HFFc6 (cell line): ENCODE data around the gene YJU2. TPM values are rescaled to one million over a fixed set of nuclear protein-coding genes. Genes with fewer than 3 reads are reported as not detected.

Experiments
- DNase-seq: peaks from one replicate; pipeline ENCODE4 v3.0.0-alpha.2; 2018
- H3K27ac Mint-ChIP-seq: 2 replicates; pipeline ENCODE4 v1.8.0; 2020; ENCODE audit warnings: mild to moderate bottlenecking, mixed read lengths
- H3K27me3 Mint-ChIP-seq: 2 replicates; pipeline ENCODE4 v1.8.0; 2021; ENCODE audit warnings: mild to moderate bottlenecking, moderate library complexity, mixed read lengths; ENCODE audit not compliant: insufficient read depth
- H3K36me3 Mint-ChIP-seq: 2 replicates; pipeline ENCODE4 v1.8.0; 2021; ENCODE audit warnings: low read depth, mixed read lengths
- H3K4me1 Mint-ChIP-seq: 2 replicates; pipeline ENCODE4 v1.8.0; 2020; ENCODE audit warnings: low read depth, mixed read lengths
- H3K4me3 Mint-ChIP-seq: 2 replicates; pipeline ENCODE4 v1.8.0; 2020; ENCODE audit warnings: mild to moderate bottlenecking, moderate library complexity, mixed read lengths
- H3K9me3 Mint-ChIP-seq: 2 replicates; pipeline ENCODE4 v1.8.0; 2020; ENCODE audit warnings: mild to moderate bottlenecking, mixed read lengths
- total RNA-seq, 6 experiments: library from RNA; stranded (reverse); fragmentation: NEBNext Ultra II Directional; extraction: Animal tissue kit (Norgen Biotek cat#: 25700); gene quantifications; 2 replicates in 1 of 6; 3 replicates in 5 of 6; pipeline ENCODE4 v1.2.3, GENCODE V29; 2021
- TF ChIP-seq, protein P1 (sequence below): fragments of 200-600 bp; sonication (generic); IDR thresholded peaks from 2 replicates; pipeline ENCODE4 v1.5.0; 2021; ENCODE audit warnings: antibody characterized with exemption, mild to moderate bottlenecking

The YJU2 gene
- total RNA-seq, 6 experiments from 2014 or later, result 12.0 to 17.7 (median 16.1) TPM

DNA sequence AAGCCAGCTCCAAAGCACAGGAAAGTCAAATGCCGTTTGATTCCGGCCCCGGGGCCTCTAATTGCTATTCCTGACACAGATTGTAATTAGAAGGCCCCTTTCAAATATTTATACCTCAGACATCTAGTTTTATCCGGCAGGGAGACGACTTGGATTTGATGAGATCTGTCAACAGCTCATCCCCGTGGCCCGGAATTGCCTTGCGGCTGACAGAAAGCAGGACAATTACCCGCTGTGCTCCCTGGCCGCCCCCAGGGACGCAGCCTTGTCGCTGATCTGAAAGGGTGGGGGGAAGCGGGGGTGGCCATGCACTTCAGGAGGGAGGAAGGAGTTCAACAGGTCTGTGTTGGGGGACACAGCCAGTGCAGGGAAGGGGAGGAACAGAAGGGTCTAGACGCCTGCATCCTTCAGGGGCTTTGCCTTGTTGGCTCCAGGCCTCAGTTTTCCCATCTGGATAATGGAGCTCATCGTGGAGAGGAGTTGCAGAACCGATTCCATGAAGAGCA is 30.4 kb downstream of the YJU2 start:
- no peaks in the 10 kb centered on the region for H3K9me3 Mint-ChIP-seq
- no peak overlapping the region for H3K4me3 Mint-ChIP-seq
- no peak for DNase-seq
- peaks cover 33% of the 10 kb centered on the region for H3K27me3 Mint-ChIP-seq
- no peaks in the 10 kb centered on the region for H3K4me1 Mint-ChIP-seq
- TF ChIP-seq, protein P1, sequence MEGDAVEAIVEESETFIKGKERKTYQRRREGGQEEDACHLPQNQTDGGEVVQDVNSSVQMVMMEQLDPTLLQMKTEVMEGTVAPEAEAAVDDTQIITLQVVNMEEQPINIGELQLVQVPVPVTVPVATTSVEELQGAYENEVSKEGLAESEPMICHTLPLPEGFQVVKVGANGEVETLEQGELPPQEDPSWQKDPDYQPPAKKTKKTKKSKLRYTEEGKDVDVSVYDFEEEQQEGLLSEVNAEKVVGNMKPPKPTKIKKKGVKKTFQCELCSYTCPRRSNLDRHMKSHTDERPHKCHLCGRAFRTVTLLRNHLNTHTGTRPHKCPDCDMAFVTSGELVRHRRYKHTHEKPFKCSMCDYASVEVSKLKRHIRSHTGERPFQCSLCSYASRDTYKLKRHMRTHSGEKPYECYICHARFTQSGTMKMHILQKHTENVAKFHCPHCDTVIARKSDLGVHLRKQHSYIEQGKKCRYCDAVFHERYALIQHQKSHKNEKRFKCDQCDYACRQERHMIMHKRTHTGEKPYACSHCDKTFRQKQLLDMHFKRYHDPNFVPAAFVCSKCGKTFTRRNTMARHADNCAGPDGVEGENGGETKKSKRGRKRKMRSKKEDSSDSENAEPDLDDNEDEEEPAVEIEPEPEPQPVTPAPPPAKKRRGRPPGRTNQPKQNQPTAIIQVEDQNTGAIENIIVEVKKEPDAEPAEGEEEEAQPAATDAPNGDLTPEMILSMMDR, result no peak
- no peaks in the 10 kb centered on the region for H3K36me3 Mint-ChIP-seq
- no peak overlapping the region for H3K27ac Mint-ChIP-seq

DNA sequence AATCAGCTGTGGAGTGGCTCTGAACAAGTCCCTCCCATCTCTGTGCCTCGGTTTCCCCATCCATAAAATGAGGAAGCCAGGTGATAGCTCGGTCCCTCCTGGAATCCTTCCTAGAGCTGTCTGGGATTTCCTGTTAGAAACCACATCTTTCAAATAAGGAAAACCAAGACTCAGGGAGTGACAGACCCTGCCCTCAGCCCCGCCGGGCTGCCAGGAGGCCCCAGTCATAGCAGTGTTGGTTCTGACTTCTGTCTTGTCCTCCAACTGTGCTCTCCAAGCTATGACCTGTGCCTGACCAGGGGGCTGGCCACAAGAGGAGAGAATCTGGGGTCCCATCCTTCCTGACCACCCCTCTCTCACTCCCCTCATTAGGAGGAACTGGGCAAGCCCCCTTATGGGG is 31.1 kb downstream of the YJU2 start:
- Mint-ChIP-seq H3K9me3 (no peaks in the 10 kb centered on the region), H3K36me3 (no peaks in the 10 kb centered on the region), H3K27me3 (peaks cover 35% of the 10 kb centered on the region), H3K4me3 (no peak overlapping the region), H3K4me1 (no peaks in the 10 kb centered on the region), H3K27ac (no peak overlapping the region)
- TF ChIP-seq, protein P1, result no peak
- no peak for DNase-seq

DNA sequence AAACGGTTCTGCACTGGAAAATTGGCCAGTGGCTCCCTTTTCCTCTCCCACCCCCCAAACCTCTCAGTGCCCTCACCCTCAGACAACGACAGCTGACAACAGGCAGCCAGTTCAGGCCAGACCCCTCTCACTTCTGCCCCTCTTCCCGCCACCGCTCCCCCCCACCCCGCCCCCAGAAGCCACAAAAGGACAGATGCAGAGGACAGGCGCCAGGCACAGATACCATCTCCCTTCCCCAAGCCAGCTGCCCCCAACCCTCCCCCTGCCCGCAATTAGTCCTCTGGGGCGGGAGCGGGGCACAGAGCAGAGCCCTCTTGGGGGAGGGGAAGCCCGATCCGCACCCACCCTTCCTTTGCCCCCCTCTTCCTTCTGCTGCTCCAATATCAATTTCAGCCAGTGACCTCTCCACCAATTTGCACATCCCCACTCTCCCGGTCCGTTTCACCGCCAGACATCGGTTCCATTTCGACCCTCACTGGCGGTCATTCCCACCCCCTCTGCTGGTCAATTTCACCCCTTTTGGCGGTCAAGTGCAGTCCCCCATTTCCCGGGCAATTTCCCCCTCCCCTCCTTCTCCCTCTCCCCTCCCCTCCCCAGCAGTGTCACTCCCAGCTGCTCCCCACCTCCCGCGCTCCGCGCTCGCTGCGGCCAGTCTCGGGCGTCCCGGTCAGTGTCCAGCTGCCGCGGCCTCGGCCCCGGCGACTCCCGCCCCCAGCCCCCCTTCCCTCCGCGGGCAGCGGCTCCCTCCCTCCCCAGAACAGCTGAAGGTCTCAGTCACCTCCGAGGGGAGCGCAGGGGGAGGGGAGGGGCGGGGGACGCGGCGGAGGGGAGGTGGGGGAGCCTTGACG is 31.8 kb downstream of the YJU2 start, which contains the start of gene SHD:
TSS of gene SHD (plus strand) at position 848 of the 848 bp plus-strand sequence. CDS start 798 bp downstream, outside the sequence.
- peaks cover 35% of the 10 kb centered on the region for H3K27me3 Mint-ChIP-seq
- TF ChIP-seq, protein P1, result no peak
- DNase-seq, result no peak
- H3K36me3 Mint-ChIP-seq, result no peaks in the 10 kb centered on the region
- H3K4me3 Mint-ChIP-seq, result no peak within 1 kb of the TSS
- H3K4me1 Mint-ChIP-seq, result no peaks in the 10 kb centered on the region
- H3K9me3 Mint-ChIP-seq, result no peaks in the 10 kb centered on the region
- H3K27ac Mint-ChIP-seq, result no peak within 1 kb of the TSS

DNA sequence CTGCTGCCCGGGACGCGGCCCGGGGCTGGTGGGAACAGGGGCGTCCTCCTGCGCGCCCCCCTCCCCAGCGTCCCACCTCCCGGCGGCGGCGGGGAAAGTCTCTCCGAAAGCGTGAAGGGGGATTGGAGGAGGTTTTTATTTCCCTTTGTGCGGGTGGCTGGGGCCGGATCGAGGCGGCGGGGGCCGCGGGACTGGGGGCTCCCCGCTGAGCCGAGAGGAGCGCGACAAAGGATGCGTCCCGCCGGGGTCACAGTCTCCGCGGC is 32.3 kb downstream of the YJU2 start:
- H3K27ac Mint-ChIP-seq, result no peak overlapping the region
- no peaks in the 10 kb centered on the region for H3K4me1 Mint-ChIP-seq
- H3K27me3 Mint-ChIP-seq, result peaks cover 35% of the 10 kb centered on the region
- DNase-seq, result no peak
- no peaks in the 10 kb centered on the region for H3K9me3 Mint-ChIP-seq
- no peak overlapping the region for H3K4me3 Mint-ChIP-seq
- H3K36me3 Mint-ChIP-seq, result no peaks in the 10 kb centered on the region
- TF ChIP-seq, protein P1, result no peak

DNA sequence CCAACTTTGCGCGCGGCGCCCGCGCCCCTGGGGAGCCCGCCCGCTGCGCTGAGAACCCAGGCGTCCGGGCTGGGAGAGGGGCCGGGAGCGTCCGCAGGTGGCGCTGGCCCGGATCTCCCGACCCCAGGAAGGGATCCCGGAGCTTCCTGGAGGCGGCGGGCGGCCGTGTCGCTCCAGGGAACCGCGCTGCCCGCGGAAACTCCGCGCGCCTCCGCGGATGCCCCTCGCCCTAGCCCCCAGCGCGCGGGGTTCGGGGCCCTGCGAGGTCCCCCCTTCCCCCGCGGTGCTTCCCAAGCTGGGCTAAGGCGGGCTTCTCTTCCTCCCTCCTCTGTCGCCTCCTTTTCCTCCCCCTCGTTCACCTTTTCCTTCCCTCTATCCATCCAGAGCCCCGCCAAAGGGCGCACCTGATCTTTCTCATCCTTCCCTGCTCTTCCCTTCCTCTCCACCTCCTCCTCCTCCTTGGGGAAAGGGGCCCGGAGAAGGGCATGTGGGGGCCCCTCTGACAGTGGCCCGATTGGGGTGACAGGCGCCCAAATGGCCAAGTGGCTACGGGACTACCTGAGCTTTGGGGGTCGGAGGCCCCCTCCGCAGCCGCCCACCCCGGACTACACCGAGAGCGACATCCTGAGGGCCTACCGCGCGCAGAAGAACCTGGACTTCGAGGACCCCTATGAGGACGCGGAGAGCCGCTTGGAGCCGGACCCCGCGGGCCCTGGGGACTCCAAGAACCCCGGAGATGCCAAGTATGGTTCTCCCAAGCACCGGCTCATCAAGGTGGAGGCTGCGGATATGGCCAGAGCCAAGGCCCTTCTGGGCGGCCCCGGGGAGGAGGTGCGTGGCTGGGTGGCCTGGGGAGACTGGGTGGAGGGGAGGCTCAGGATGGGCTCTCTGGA is 32.9 kb downstream of the YJU2 start:
- H3K36me3 Mint-ChIP-seq, result no peaks in the 10 kb centered on the region
- TF ChIP-seq, protein P1, result no peak
- H3K4me3 Mint-ChIP-seq, result no peak overlapping the region
- H3K27me3 Mint-ChIP-seq, result peaks cover 39% of the 10 kb centered on the region
- no peaks in the 10 kb centered on the region for H3K9me3 Mint-ChIP-seq
- no peaks in the 10 kb centered on the region for H3K4me1 Mint-ChIP-seq
- no peak overlapping the region for H3K27ac Mint-ChIP-seq
- no peak for DNase-seq
